ENCODE data around the gene PLEKHA1. TPM values are rescaled to one million over a fixed set of nuclear protein-coding genes. Genes with fewer than 3 reads are reported as not detected.
A peak's percentile ranks its signal among the peaks of the same experiment; 100 is the strongest.

The PLEKHA1 gene
- total and polyA plus RNA-seq, 2 of the 13 experiments (the other 11 are each of a cell fraction or from before 2014, with no cell fraction given): 32.2 to 53.3 TPM

- TF ChIP-seq ZNF318 (CRISPR knock-in tag; IDR thresholded peaks at IDR 0.05): no peak
- no peak for TF ChIP-seq WIZ (CRISPR knock-in tag; IDR thresholded peaks at IDR 0.05)
- TF ChIP-seq THAP8 (CRISPR knock-in tag; IDR thresholded peaks at IDR 0.05; ENCODE audit: borderline replicate concordance): no peak
- TF ChIP-seq MAFF (IDR thresholded peaks at IDR 0.05; ENCODE audit: low read depth, low read length): no peak
- TF ChIP-seq EP300 (IDR thresholded peaks at IDR 0.05; ENCODE audit: low read depth in 2 of 2, low read length in 2 of 2): peak in 1 of 2 experiments; percentile 54; a peak in 1 of 4 replicates
- no peak; the same call in 1 of the 2 replicates for TF ChIP-seq EP300 (CRISPR knock-in tag; IDR thresholded peaks at IDR 0.05; ENCODE audit: borderline replicate concordance)
- TF ChIP-seq ARNT2 (CRISPR knock-in tag; IDR thresholded peaks at IDR 0.05; ENCODE audit: low read depth): no peak
- no peak for TF ChIP-seq ZBTB10 (CRISPR knock-in tag; IDR thresholded peaks at IDR 0.05; ENCODE audit: borderline replicate concordance)
- no peak for TF ChIP-seq ZNF468 (CRISPR knock-in tag; IDR thresholded peaks at IDR 0.05)
- TF ChIP-seq ZNF264 (CRISPR knock-in tag; IDR thresholded peaks at IDR 0.05): no peak
- no peak for TF ChIP-seq ZFAT (CRISPR knock-in tag; conservative IDR thresholded peaks at IDR 0.05)
- no peak for TF ChIP-seq ZNF546 (CRISPR knock-in tag; conservative IDR thresholded peaks at IDR 0.05)
- no peak for TF ChIP-seq NFIB (CRISPR knock-in tag; IDR thresholded peaks at IDR 0.05; ENCODE audit: borderline replicate concordance)
- TF ChIP-seq PHB2 (IDR thresholded peaks at IDR 0.05; ENCODE audit: partially characterized antibody): no peak
- no peak for TF ChIP-seq ZNF747 (CRISPR knock-in tag; IDR thresholded peaks at IDR 0.05; ENCODE audit: borderline replicate concordance)
- TF ChIP-seq ZNF766 (CRISPR knock-in tag; IDR thresholded peaks at IDR 0.05; ENCODE audit: borderline replicate concordance): no peak
- TF ChIP-seq ZNF3 (CRISPR knock-in tag; IDR thresholded peaks at IDR 0.05): no peak
- no peak for TF ChIP-seq ZNF232 (CRISPR knock-in tag; IDR thresholded peaks at IDR 0.05; ENCODE audit: borderline replicate concordance)
- no peak for TF ChIP-seq YEATS4 (CRISPR knock-in tag; IDR thresholded peaks at IDR 0.05; ENCODE audit: borderline replicate concordance)
- peak; percentile 87 for TF ChIP-seq MIXL1 (CRISPR knock-in tag; IDR thresholded peaks at IDR 0.05)
- peak; percentile 12; the same call in 1 of the 2 replicates for TF ChIP-seq IRF2 (CRISPR knock-in tag; IDR thresholded peaks at IDR 0.05)
Observed at GRCh38 chr10:122348935-122349361, 25.6 kb upstream of the PLEKHA1 start (continued).
